GM12878 (cell line): ENCODE data around the gene ABCA3. TPM values are rescaled to one million over a fixed set of nuclear protein-coding genes. Genes with fewer than 3 reads are reported as not detected.

Source experiments
- ATAC-seq: fragments of 200-7000 bp; cut with Tn5 transposase; 3 replicates; pipeline ENCODE4 v1.9.1; 2020; ENCODE audit warnings: mild to moderate bottlenecking, moderate library complexity
- BruUV-seq: library from RNA; stranded (reverse); fragments of 400-500 nt; replicated peaks from 2 replicates; lab custom pipeline; 2021; lab: Mats Ljungman, UMichigan
- CTCF ChIA-PET: fragments of 300-600 bp; sonication (Branson Sonifier 250); formaldehyde crosslinking; extraction: SDS; loops from one replicate; lab custom pipeline; 2021; ENCODE audit warnings: inconsistent platforms; lab: Yijun Ruan, JAX
- POLR2A ChIA-PET: fragments of 350-600 bp; formaldehyde crosslinking; extraction: SDS; loops from one replicate; lab custom pipeline; 2021; ENCODE audit warnings: inconsistent platforms; lab: Charles Lee
- RAD21 ChIA-PET: fragments of 300-600 bp; sonication (Branson Sonifier 250); formaldehyde crosslinking; loops from one replicate; lab custom pipeline; 2023; ENCODE audit warnings: antibody characterized with exemption; ENCODE audit not compliant: unreplicated experiment; lab: Charles Lee
- SMC1A ChIA-PET: fragments of 300-600 bp; sonication (Branson Sonifier 250); formaldehyde crosslinking; loops from one replicate; lab custom pipeline; 2023; ENCODE audit not compliant: unreplicated experiment, uncharacterized antibody; lab: Charles Lee
- DNase-seq: peaks from one replicate; pipeline ENCODE4 v3.0.0-alpha.2; 2011; ENCODE audit warnings: low read depth, low spot score
- FAIRE-seq: peaks from 3 replicates; lab custom pipeline; 2011; peaks lifted over from hg19 to GRCh38; lab: Jason Lieb, UNC
- H2AFZ ChIP-seq: 2 replicates; pipeline ENCODE4 v1.6.0; 2011; ENCODE audit warnings: low read depth, low read length, control low read depth; ENCODE audit not compliant: control insufficient read depth
- H3K27ac ChIP-seq: 2 replicates; pipeline ENCODE4 v1.5.1; 2011; ENCODE audit warnings: control low read depth; ENCODE audit not compliant: control insufficient read depth, insufficient read depth
- H3K27me3 ChIP-seq, 2 experiments: replicated peaks in 1 of 2; 2 replicates each; pipeline versions ENCODE4 v1.6.0 to v1.6.1; 2011; ENCODE audit warnings: low read length in 1 of 2; ENCODE audit not compliant: control insufficient read depth in 2 of 2, insufficient read depth in 2 of 2
- H3K36me3 ChIP-seq, 2 experiments: 2 replicates each; pipeline ENCODE4 v1.5.1; 2011; ENCODE audit warnings: low read length in 1 of 2; ENCODE audit not compliant: control insufficient read depth in 2 of 2, insufficient read depth in 2 of 2
- H3K4me1 ChIP-seq: 2 replicates; pipeline ENCODE4 v1.6.1; 2011; ENCODE audit warnings: mild to moderate bottlenecking, low read length, moderate library complexity, mixed read lengths; ENCODE audit not compliant: control insufficient read depth, insufficient read depth
- H3K4me2 ChIP-seq: 2 replicates; pipeline ENCODE4 v1.6.0; 2011; ENCODE audit warnings: control low read depth; ENCODE audit not compliant: control insufficient read depth, insufficient read depth
- H3K4me3 ChIP-seq: fragments of 200-600 bp; sonication (generic); 2 replicates; pipeline ENCODE4 v1.5.1; 2016
- H3K79me2 ChIP-seq: 2 replicates; pipeline ENCODE4 v1.6.0; 2011; ENCODE audit warnings: low read length; ENCODE audit not compliant: control insufficient read depth, insufficient read depth
- H3K9ac ChIP-seq: 2 replicates; pipeline ENCODE4 v1.8.0; 2011; ENCODE audit warnings: low read length, control low read depth, mixed read lengths; ENCODE audit not compliant: control insufficient read depth, insufficient read depth
- H3K9me3 ChIP-seq: replicated peaks from 3 replicates; pipeline ENCODE4 v1.5.1; 2011; ENCODE audit warnings: mild to moderate bottlenecking, low read length; ENCODE audit not compliant: control insufficient read depth, insufficient read depth
- H4K20me1 ChIP-seq: 2 replicates; pipeline ENCODE4 v1.6.0; 2011; ENCODE audit not compliant: control insufficient read depth, insufficient read depth
- MYC ChIP-seq: IDR thresholded peaks from 2 replicates; pipeline ENCODE4 v1.6.1; 2011; ENCODE audit warnings: mild to moderate bottlenecking, low read length, moderate library complexity, inconsistent platforms; ENCODE audit not compliant: insufficient read depth, insufficient replicate concordance, insufficient read length, severe bottlenecking
- NR2C1 ChIP-seq: fragments of 450-650 bp; IDR thresholded peaks from 2 replicates; pipeline ENCODE4 v1.6.1; 2017; ENCODE audit warnings: antibody characterized with exemption, mild to moderate bottlenecking, moderate library complexity
- NRF1 ChIP-seq: conservative IDR thresholded peaks from 2 replicates; pipeline ENCODE4 v1.6.1; 2011; ENCODE audit warnings: mild to moderate bottlenecking, low read depth, low read length, improper control_type of control experiment
- SMAD5 ChIP-seq: IDR thresholded peaks from 2 replicates; pipeline ENCODE4 v1.6.1; 2016; ENCODE audit warnings: antibody characterized with exemption, low read depth
- SMARCA5 ChIP-seq: fragments of 450-650 bp; IDR thresholded peaks from 2 replicates; pipeline ENCODE4 v1.6.1; 2017; ENCODE audit warnings: mild to moderate bottlenecking
- STAT1 ChIP-seq: fragments of 450-650 bp; conservative IDR thresholded peaks from 2 replicates; pipeline ENCODE4 v1.6.1; 2014; ENCODE audit warnings: antibody characterized with exemption, mild to moderate bottlenecking
- TARDBP ChIP-seq: IDR thresholded peaks from 2 replicates; pipeline ENCODE4 v1.6.1; 2016; ENCODE audit warnings: borderline replicate concordance
- ZNF217 ChIP-seq: fragments of 450-650 bp; IDR thresholded peaks from 2 replicates; pipeline ENCODE4 v1.6.1; 2017; ENCODE audit warnings: antibody characterized with exemption, mild to moderate bottlenecking
- WGBS: methylation state at CpG from one replicate; pipeline ENCODE4 v1.1.6; 2016; ENCODE audit warnings: low lambda C conversion rate; ENCODE audit not compliant: insufficient replicate concordance, insufficient coverage; ENCODE audit errors: missing lambda C conversion rate; 5-methylcytosine and 5-hydroxymethylcytosine counted together
- in situ Hi-C: fragments of 300-500 bp; cut with MboI; formaldehyde crosslinking; loops from 9 replicates; pipeline ENCODE4 v1.14.3; 2018; ENCODE audit warnings: mixed read lengths
- intact Hi-C: fragments of 100-400 bp; cut with micrococcal nuclease; formaldehyde crosslinking; loops from one replicate; pipeline ENCODE4 v1.14.2; 2022; ENCODE audit not compliant: unreplicated experiment
- polyA plus RNA-seq, 11 experiments: library from polyadenylated mRNA; depleted of rRNA in 4 of 11; unstranded in 6 of 11; stranded (reverse) in 5 of 11; fragments of >200 nt; fragmentation: Nextera tagmentation in 4 of 11; fragmentation: Illumina TruSeq in 1 of 11; extraction: Ambion mirVana in 4 of 11; extraction: Trizol in 1 of 11; gene quantifications; 1 replicate in 1 of 11; 2 replicates in 10 of 11; pipeline versions ENCODE4 v1.2.1 to v1.2.3, GENCODE V29; 2011 to 2016; ENCODE audit warnings: inconsistent platforms in 2 of 11, missing spikeins in 2 of 11, low read depth in 1 of 11
- total RNA-seq, 4 experiments: library from RNA; depleted of rRNA in 3 of 4; stranded (reverse); fragments of >200 nt in 3 of 4; fragmentation: Illumina TruSeq in 1 of 4; extraction: Trizol in 1 of 4; gene quantifications; 2 replicates each; pipeline versions ENCODE4 v1.2.1 to v1.2.3, GENCODE V29; 2013 to 2021
- TF ChIP-seq, protein P1 (sequence below): IDR thresholded peaks from 2 replicates; pipeline ENCODE4 v1.6.1; 2012; ENCODE audit warnings: improper control_type of control experiment, low read depth, low read length; ENCODE audit not compliant: insufficient replicate concordance
- TF ChIP-seq, protein P2 (sequence below): fragments of 450-650 bp; formaldehyde crosslinking; IDR thresholded peaks from 2 replicates; pipeline ENCODE4 v1.5.0; 2022; ENCODE audit warnings: mild to moderate bottlenecking, missing genetic modification characterization

The ABCA3 gene
- total and polyA plus RNA-seq, 10 of the 15 experiments (the other 5 are each of a cell fraction or from before 2014, with no cell fraction given): 0.71 to 17.6 (median 6.7) TPM

- ATAC-seq (no peak), FAIRE-seq (no peak), DNase-seq (no peak)
- H3K4me3 ChIP-seq: no peak overlapping the region
- no peak overlapping the region for H2AFZ ChIP-seq
- 93% methylated on average over 1 of the region's 1 CpG for WGBS
- H3K4me2 ChIP-seq: no peak overlapping the region
- no peaks in the 10 kb centered on the region for H3K79me2 ChIP-seq
- ChIA-PET POLR2A (interaction anchor here (1.2 kb wide), 1 partner anchor 10 kb away, joined by 3 read pairs; no protein-coding TSS in a partner anchor), SMC1A (interaction anchor here (2.4 kb wide), 1 partner anchor 22 kb away, joined by 7 read pairs; no protein-coding TSS in a partner anchor), RAD21 (no interaction called here), CTCF (interaction anchor here (0.8 kb wide), 1 partner anchor 157 kb away, joined by 4 read pairs; no protein-coding TSS in a partner anchor)
- no TSS peak for BruUV-seq
- H3K27me3 ChIP-seq: no peaks in the 10 kb centered on the region
- H3K4me1 ChIP-seq: no peaks in the 10 kb centered on the region
- intact Hi-C loops (no loop called here), in situ Hi-C loops (no loop called here)
- no peak overlapping the region for H3K9ac ChIP-seq
- H3K27ac ChIP-seq: no peak overlapping the region
- H3K9me3 ChIP-seq: no peaks in the 10 kb centered on the region; the same call in 2 of the 3 replicates
- H4K20me1 ChIP-seq: no peaks in the 10 kb centered on the region
- TF ChIP-seq ZNF217 (no peak), TARDBP (no peak), SMAD5 (no peak), STAT1 (no peak), NR2C1 (no peak), SMARCA5 (no peak), MYC (no peak), NRF1 (no peak)
- TF ChIP-seq, protein P1, sequence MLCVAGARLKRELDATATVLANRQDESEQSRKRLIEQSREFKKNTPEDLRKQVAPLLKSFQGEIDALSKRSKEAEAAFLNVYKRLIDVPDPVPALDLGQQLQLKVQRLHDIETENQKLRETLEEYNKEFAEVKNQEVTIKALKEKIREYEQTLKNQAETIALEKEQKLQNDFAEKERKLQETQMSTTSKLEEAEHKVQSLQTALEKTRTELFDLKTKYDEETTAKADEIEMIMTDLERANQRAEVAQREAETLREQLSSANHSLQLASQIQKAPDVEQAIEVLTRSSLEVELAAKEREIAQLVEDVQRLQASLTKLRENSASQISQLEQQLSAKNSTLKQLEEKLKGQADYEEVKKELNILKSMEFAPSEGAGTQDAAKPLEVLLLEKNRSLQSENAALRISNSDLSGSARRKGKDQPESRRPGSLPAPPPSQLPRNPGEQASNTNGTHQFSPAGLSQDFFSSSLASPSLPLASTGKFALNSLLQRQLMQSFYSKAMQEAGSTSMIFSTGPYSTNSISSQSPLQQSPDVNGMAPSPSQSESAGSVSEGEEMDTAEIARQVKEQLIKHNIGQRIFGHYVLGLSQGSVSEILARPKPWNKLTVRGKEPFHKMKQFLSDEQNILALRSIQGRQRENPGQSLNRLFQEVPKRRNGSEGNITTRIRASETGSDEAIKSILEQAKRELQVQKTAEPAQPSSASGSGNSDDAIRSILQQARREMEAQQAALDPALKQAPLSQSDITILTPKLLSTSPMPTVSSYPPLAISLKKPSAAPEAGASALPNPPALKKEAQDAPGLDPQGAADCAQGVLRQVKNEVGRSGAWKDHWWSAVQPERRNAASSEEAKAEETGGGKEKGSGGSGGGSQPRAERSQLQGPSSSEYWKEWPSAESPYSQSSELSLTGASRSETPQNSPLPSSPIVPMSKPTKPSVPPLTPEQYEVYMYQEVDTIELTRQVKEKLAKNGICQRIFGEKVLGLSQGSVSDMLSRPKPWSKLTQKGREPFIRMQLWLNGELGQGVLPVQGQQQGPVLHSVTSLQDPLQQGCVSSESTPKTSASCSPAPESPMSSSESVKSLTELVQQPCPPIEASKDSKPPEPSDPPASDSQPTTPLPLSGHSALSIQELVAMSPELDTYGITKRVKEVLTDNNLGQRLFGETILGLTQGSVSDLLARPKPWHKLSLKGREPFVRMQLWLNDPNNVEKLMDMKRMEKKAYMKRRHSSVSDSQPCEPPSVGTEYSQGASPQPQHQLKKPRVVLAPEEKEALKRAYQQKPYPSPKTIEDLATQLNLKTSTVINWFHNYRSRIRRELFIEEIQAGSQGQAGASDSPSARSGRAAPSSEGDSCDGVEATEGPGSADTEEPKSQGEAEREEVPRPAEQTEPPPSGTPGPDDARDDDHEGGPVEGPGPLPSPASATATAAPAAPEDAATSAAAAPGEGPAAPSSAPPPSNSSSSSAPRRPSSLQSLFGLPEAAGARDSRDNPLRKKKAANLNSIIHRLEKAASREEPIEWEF: no peak
- TF ChIP-seq, protein P2, sequence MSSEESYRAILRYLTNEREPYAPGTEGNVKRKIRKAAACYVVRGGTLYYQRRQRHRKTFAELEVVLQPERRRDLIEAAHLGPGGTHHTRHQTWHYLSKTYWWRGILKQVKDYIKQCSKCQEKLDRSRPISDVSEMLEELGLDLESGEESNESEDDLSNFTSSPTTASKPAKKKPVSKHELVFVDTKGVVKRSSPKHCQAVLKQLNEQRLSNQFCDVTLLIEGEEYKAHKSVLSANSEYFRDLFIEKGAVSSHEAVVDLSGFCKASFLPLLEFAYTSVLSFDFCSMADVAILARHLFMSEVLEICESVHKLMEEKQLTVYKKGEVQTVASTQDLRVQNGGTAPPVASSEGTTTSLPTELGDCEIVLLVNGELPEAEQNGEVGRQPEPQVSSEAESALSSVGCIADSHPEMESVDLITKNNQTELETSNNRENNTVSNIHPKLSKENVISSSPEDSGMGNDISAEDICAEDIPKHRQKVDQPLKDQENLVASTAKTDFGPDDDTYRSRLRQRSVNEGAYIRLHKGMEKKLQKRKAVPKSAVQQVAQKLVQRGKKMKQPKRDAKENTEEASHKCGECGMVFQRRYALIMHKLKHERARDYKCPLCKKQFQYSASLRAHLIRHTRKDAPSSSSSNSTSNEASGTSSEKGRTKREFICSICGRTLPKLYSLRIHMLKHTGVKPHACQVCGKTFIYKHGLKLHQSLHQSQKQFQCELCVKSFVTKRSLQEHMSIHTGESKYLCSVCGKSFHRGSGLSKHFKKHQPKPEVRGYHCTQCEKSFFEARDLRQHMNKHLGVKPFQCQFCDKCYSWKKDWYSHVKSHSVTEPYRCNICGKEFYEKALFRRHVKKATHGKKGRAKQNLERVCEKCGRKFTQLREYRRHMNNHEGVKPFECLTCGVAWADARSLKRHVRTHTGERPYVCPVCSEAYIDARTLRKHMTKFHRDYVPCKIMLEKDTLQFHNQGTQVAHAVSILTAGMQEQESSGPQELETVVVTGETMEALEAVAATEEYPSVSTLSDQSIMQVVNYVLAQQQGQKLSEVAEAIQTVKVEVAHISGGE: no peak
- no peaks in the 10 kb centered on the region for H3K36me3 ChIP-seq
These were observed 43.0 kb upstream of the ABCA3 start for GRCh38 chr16:2383501-2383900.
